ENCODE data around the gene DUSP16. TPM values are rescaled to one million over a fixed set of nuclear protein-coding genes. Genes with fewer than 3 reads are reported as not detected.
"Not testable (repeated sequence)": the region's sequence is repeated elsewhere in the genome, so short reads cannot be mapped to it uniquely, and the experiment has no call there.

The DUSP16 gene
- total and polyA plus RNA-seq, 3 donors from 2014 or later = 22.5 to 48.6 (median 42.1) TPM

DNA sequence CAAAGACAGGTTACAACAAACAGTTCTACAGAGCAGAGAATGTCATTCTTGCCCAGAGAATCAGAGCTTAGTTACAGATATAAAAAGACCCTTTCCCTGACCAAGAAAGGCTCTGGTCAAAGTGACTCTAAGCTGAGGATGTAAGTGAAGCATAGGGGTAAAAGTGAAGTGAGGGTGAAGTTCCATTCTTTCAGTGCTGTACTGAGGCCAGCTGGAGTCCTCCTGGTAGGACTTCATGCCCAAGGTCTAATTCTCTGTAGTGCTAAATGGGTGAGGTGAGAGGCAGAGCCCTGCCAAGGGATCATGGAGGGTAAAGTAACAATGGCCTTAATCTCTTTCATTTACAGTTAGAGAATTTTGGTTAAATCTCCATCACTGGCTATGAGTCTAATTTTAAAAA, 38.5 kb downstream of the DUSP16 start:
- Histone ChIP-seq H3K4me1 (no peaks in the 10 kb centered on the region), H3K9me3 (no peaks in the 10 kb centered on the region), H3K36me3 (ENCODE audit: low read depth, missing control alignments) (no peaks in the 10 kb centered on the region), H3K27ac (no peak overlapping the region), H3K27me3 (no peaks in the 10 kb centered on the region), H3K4me3 (no peak overlapping the region)
- TF ChIP-seq, protein P1, sequence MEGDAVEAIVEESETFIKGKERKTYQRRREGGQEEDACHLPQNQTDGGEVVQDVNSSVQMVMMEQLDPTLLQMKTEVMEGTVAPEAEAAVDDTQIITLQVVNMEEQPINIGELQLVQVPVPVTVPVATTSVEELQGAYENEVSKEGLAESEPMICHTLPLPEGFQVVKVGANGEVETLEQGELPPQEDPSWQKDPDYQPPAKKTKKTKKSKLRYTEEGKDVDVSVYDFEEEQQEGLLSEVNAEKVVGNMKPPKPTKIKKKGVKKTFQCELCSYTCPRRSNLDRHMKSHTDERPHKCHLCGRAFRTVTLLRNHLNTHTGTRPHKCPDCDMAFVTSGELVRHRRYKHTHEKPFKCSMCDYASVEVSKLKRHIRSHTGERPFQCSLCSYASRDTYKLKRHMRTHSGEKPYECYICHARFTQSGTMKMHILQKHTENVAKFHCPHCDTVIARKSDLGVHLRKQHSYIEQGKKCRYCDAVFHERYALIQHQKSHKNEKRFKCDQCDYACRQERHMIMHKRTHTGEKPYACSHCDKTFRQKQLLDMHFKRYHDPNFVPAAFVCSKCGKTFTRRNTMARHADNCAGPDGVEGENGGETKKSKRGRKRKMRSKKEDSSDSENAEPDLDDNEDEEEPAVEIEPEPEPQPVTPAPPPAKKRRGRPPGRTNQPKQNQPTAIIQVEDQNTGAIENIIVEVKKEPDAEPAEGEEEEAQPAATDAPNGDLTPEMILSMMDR (IDR thresholded peaks at IDR 0.05) = no peak
- TF ChIP-seq POLR2A (IDR thresholded peaks at IDR 0.05) = no peak
- no peak for DNase-seq
- intact Hi-C loops (cut with DNase I; ENCODE audit: low total_unique reads) = no loop called here

DNA sequence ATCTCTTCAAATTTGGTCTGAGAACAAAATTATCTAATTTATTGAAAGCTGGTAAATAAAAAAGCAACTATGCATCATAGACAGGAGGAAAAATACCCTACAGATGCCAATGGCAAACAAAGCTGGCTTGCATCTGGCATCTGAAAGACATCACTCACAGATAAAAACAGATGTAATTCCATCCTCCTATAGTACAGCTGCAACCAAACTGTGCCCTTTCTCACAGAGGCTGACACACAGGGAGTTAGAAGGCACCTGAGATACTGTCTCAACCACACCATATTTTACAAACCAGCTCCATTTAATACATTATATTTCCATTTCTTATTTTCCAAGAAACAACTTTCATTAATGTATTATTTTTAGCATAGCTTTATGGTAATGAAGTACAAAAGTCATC, 39.4 kb downstream of the DUSP16 start:
- no peaks in the 10 kb centered on the region for H3K9me3 ChIP-seq
- H3K36me3 ChIP-seq (ENCODE audit: low read depth, missing control alignments) = no peaks in the 10 kb centered on the region
- no peak for TF ChIP-seq POLR2A (IDR thresholded peaks at IDR 0.05)
- TF ChIP-seq, protein P1 (IDR thresholded peaks at IDR 0.05) = no peak
- no peaks in the 10 kb centered on the region for H3K4me1 ChIP-seq
- no peak for DNase-seq
- H3K27me3 ChIP-seq = no peaks in the 10 kb centered on the region
- H3K27ac ChIP-seq = no peak overlapping the region
- no peak overlapping the region for H3K4me3 ChIP-seq
- intact Hi-C loops (cut with DNase I; ENCODE audit: low total_unique reads) = no loop called here

DNA sequence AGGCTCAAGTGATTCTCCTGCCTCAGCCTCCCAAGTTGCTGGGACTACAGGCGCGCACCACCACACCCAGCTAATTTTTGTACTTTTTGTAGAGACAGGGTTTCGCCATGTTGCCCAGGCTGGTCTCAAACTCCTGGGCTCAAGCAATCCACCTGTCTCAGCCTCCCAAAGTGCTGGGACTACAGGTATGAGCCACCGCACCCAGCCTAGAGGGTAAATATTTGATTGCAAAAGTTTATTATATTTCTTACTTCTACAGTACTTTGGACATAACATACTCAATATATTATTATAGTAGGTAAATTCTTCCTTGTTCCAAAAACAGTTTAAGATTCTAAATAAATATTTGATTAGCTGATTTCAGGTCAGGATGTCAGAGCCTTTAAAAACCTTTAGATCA, 40.0 kb downstream of the DUSP16 start:
- DNase-seq; H3K4me3 ChIP-seq; H3K4me1 ChIP-seq; H3K27me3 ChIP-seq; H3K9me3 ChIP-seq; intact Hi-C loops (cut with DNase I; ENCODE audit: low total_unique reads); H3K27ac ChIP-seq; H3K36me3 ChIP-seq (ENCODE audit: low read depth, missing control alignments): not testable (repeated sequence)
- 91 to 100% methylated on average over 4 of the region's 4 CpGs for WGBS, 2 donors

DNA sequence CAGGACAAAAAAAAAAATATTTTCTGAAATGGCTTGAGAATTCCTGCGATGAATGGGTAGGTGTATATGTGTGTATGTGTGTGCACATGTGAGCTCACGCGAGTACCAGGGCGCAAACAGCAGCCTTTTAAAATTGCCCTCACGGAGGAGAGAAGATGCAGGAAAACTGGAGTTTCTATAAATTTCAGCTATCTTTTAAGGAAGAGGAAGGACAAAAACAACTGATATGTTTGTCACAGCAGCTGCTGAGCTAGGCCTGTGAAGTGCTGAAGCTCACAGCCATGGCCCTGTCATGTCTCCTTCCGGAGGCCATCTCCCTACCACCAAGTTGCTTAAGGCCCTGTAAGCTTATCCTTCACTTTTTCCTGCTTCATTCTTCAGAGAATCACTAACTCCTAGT, 40.8 kb downstream of the DUSP16 start:
- no peaks in the 10 kb centered on the region for H3K9me3 ChIP-seq
- H3K36me3 ChIP-seq (ENCODE audit: low read depth, missing control alignments) = no peaks in the 10 kb centered on the region
- H3K27me3 ChIP-seq = no peaks in the 10 kb centered on the region
- H3K4me1 ChIP-seq = no peaks in the 10 kb centered on the region
- TF ChIP-seq, protein P1 (IDR thresholded peaks at IDR 0.05) = no peak
- no peak for TF ChIP-seq POLR2A (IDR thresholded peaks at IDR 0.05)
- WGBS, 2 donors = 83% methylated on average over 6 of the region's 6 CpGs
- H3K27ac ChIP-seq = no peak overlapping the region
- H3K4me3 ChIP-seq = no peak overlapping the region
- DNase-seq = no peak
- intact Hi-C loops (cut with DNase I; ENCODE audit: low total_unique reads) = no loop called here

DNA sequence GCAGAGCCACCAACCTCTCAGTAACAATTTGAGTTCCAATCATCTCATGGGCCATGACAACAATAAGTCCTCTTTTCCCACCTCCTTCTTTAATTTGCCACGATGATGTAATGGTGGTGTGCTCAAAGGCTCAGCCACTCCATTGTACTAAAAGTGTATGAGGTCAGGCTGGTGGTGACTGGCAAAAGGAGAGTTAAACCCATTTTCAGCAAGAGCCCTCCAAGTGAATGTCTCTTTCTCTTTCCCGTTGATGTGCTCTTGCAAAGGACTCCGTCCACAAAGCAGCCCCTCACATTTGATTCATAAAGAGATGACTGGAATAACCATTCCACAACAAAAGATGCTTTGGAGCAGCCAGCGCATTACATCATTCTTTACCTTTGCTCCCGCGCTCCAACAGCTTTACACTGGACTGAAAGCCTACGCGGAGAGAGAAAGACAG, 41.6 kb downstream of the DUSP16 start:
- Histone ChIP-seq H3K9me3 (no peaks in the 10 kb centered on the region), H3K4me3 (no peak overlapping the region), H3K36me3 (ENCODE audit: low read depth, missing control alignments) (no peaks in the 10 kb centered on the region), H3K27ac (no peak overlapping the region), H3K4me1 (no peaks in the 10 kb centered on the region), H3K27me3 (no peaks in the 10 kb centered on the region)
- no peak for TF ChIP-seq POLR2A (IDR thresholded peaks at IDR 0.05)
- TF ChIP-seq, protein P1 (IDR thresholded peaks at IDR 0.05) = no peak
- DNase-seq = no peak
- WGBS, 2 donors = 90 to 94% methylated on average over 8 of the region's 8 CpGs
- intact Hi-C loops (cut with DNase I; ENCODE audit: low total_unique reads) = no loop called here
